HG02870 (cell line): ENCODE results near the gene HRK.

Experiments used
- ATAC-seq: cut with Tn5 transposase; IDR thresholded peaks from one replicate; pipeline ENCODE4 v1.9.1; 2021; ENCODE audit warnings: mild to moderate bottlenecking, moderate library complexity; ENCODE audit not compliant: unreplicated experiment

Gene HRK

GRCh38 chr12:116898669-116899068 is 17.4 kb upstream of the HRK start:
- no peak for ATAC-seq

DNA sequence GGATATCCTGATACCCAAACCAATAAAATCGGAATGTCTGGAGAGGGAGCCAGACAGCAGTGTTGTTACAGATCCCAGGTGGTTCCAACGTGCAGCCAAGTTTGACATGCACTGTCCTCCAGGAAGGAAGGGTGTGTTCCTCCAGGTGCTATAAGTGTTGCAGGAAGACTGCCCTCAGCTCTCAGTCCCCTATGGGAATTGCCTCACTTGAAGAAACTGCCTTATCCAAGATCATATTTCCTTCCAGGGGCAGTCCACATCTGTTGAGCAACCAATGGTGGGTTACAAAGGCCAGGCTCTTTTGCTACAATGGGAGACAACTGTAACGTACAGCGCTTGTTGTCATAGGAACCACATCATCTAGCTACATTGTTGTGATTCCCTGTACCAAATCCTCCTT is 16.2 kb upstream of the HRK start:
- ATAC-seq: no peak

DNA sequence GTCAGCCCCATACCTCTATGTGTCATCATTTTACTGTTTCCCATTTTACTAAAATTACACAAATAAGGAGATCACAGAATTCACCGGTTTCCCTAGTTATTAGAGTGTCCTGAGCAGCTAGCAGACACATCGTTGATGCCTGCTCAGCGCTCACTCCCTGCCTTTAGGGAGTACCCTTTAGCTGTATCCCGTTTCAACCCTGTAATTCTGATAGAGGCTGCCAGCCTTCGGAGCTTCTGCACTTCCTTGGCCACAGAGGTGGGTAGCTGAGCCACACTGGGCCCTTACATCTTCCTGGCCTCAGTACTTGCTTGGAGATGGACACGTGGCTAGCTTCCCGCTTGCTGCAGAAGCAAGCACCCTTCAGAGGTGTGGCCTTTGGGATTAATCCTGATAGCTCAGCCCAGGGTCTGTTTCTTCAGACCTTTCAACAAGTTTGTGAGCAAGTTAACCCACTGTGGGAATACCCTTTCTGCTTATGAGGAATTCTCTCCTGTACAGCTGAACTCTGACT is 15.2 kb upstream of the HRK start:
- no peak for ATAC-seq

DNA sequence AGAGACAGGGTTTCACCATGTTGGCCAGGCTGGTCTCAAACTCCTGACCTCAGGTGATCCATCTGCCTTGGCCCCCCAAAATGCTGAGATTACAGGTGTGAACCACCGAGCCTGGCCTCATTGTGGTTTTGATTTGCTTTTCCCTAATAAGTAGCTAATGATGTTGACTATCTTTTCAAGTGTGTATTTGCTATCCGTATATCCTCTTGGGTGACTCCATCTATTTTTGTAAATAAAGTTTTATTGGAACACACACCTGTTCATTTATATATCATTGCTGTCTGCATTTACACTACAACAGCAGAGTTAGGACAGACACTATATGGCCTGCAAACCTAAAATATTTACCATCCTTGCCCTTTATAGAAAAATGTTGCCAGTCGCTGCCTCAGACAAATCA is 13.7 kb upstream of the HRK start:
- no peak for ATAC-seq

DNA sequence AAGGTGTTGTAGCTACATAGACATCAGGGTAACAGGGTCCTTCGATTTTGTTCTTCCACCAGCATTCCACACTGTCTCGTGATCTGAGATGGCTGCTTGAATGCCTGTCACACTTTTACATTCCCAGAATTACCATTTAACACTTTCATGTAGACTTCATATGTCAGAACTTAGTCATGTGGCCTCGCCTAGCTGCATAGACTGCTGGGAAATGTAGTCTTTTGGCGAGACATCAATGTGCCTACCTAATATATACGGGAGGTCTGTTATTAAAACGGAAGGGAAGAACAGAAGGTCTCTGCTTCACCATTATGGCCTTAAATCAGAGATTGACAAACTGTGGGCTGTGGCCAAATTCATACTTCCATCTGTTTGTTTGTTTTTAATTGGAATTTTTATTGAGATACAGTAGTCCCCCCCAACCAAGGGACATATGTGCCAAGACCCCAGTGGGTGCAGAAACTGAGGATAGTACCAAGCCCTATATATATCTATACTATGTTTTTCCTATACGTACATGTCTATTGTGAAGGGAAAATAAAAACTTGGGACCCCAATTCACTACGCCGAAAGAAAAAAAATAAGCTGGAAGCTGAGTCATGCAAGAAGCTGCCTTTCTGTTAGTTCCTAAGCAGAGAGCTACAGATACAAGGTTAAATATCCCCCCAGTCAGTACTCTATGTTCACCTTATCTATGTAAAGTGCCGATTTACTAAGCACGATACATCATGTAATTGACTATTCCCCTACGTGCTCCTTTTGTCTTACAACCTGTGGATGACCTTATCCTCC is 11.3 kb upstream of the HRK start:
- no peak for ATAC-seq

- ATAC-seq: no peak
Observed at GRCh38 chr12:116891019-116891418, 9.8 kb upstream of the HRK start.

- no peak for ATAC-seq
Observed at GRCh38 chr12:116890330-116890729, 9.1 kb upstream of the HRK start.

GRCh38 chr12:116887897-116888296 is 6.7 kb upstream of the HRK start:
- ATAC-seq: no peak

- no peak for ATAC-seq
Observed at GRCh38 chr12:116887244-116887643, 6.0 kb upstream of the HRK start.

GRCh38 chr12:116885491-116885890 is 4.2 kb upstream of the HRK start:
- ATAC-seq: no peak

DNA sequence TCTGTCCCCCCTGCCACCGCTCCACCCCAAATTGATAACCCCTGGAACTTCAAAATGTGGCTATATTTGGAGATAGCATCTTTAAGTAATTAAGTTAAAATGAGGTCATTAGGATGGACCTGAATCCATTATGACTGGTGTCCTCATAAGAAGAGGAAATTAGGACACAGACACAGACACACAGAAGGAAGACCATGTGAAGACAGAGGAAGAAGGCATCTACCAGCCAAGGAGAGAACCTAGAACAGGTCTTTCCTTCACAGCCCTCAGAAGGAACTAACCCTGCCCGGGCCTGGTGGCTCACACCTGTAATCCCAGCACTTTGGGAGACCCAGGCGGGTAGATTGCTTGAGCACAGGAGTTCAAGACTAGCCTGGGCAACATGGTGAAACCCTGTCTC is 3.6 kb upstream of the HRK start:
- no peak for ATAC-seq

GRCh38 chr12:116882742-116883141 is 1.5 kb upstream of the HRK start:
- ATAC-seq: no peak

DNA sequence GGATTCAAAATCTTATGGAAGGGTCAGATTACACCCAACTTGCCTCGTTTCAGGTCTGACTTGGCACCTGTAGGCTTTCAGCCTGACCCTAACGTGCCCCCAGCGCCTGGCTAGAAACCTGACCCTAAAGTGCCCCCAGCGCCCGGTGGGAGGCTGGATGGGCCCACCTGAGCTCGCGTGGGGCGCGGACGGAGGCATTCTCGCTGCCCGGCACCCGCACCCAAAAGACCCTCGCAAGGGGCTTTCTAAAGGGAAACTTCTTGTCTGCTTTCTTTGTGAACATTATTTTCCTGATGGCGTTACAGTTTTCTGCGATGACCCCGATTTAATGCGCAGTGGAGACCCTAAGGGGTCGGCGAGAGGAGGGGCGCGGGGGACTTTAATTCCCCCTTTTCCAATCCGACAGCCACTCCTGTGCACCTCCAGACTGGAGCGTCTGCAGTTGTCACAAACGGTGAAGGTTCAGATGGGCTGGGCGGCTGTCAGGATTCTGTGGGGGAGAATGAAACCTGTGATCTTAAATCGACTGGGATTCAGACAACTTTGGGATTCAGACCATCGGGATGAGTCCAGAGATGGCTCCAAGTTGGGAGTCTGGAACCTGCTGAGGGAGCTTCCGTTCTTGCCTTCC is 751 bp upstream of the HRK start:
- no peak for ATAC-seq

DNA sequence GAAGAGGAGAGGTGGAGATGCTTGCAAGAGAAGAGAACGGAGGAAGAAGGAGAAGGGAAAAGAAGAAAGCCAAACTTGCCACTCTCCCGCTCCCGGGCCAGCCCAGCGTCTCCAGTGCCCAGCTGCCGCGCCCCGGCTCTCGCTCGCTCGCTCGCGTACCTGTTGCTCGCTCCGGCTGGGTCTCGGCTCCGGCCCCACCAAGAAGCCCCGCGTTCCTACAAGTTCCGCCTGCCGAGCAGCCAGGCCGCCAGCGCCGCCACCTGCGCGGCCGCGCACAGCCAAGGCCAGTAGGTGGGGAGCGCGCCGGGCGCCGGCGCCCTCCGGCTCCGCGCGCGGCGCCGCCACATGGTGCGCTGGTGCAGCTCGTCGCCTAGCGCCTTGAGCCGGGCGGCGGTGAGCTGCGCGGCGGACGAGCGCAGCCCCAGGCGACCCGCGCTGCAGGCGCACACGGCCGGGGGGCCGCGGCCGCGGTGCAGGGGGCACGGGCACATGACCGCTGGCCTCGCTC is 370 bp downstream of the HRK start:
- peak; percentile 50 for ATAC-seq

GRCh38 chr12:116880213-116880816 is 926 bp downstream of the HRK start:
- no peak for ATAC-seq

- ATAC-seq: no peak
Observed at GRCh38 chr12:116879509-116880212, 1.6 kb downstream of the HRK start.

- no peak for ATAC-seq
Observed at GRCh38 chr12:116878567-116879508, 2.4 kb downstream of the HRK start.

DNA sequence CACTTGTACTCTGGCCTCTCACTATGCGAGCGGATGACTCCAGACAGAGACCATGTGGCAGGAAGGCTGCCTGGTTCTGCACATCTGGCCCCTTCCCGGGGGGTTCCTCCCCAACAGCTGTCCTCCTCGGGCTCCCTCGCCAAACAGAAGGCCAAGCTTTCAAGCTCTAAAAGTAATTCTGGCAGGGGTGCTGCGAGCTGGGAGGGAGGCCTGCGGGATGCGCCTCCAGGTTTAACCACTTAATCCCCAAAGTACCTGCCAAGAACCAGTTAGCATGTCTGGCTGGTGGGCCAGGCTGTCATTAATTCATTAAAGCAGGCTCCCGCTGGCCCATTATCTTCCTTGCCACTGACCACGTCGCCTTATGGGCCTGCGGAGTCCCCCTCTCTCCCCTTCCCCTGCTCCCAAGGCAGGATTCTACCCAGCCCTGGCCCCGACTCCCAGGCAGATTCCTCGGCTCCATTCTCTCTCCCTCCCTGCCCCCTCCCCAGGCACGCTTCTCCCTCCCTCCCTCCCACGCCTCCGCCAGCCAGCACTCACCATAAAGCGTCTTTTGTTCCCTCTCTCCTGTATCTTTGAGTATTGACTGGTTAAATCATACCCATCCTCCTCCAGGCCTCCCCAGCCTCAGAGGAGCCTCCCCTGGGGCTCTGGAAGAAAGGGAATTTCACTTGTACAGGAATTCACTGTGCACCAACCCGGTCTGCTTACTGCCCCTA is 4.9 kb downstream of the HRK start:
- no peak for ATAC-seq

GRCh38 chr12:116874324-116874995 is 6.8 kb downstream of the HRK start:
- ATAC-seq: no peak
